GM19025 (cell line): ENCODE measurements around the gene MPPED2.

ENCODE experiments used
- ATAC-seq: cut with Tn5 transposase; IDR thresholded peaks from one replicate; pipeline ENCODE4 v1.9.1; 2021; ENCODE audit warnings: mild to moderate bottlenecking, low read depth, moderate library complexity; ENCODE audit not compliant: unreplicated experiment

Gene MPPED2

DNA sequence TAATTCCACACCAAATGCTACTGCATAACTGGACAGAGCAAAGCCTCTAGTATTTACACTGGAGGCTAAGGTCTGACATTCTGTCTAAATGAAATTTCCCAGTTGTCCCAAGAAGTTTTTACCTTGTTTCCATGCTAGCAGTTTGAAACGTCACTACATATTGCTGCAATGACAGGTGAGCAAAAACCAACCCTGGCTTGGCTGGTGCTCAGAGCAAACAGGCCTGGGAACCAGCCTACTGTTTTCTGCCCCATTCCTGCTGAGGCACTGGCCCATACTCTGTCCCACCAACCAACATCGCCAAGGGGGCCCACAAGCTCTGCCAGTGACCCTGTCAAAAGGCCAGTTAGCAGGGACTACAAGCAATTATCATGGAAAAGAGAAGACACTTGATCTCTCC is 131.1 kb downstream of the MPPED2 start:
- ATAC-seq = no peak

DNA sequence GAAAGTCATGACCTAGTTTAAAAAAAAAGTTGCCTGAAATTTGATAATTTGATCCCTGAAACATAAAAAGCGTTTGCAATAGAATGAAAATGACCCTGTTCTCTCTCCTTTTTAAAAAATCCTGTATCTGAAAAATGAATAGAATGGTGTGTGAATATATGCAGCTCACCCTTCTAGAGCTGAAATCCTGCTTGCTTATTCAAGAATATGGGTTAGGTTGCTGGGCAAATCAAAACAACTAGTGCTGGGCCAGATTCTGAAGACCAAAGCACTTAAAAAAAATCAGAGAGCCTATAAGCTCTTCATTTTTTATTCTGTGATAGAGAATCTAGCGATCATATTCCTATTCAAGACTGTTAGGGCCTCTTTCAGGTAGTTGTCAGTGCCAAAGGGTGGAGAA is 131.6 kb downstream of the MPPED2 start:
- no peak for ATAC-seq

DNA sequence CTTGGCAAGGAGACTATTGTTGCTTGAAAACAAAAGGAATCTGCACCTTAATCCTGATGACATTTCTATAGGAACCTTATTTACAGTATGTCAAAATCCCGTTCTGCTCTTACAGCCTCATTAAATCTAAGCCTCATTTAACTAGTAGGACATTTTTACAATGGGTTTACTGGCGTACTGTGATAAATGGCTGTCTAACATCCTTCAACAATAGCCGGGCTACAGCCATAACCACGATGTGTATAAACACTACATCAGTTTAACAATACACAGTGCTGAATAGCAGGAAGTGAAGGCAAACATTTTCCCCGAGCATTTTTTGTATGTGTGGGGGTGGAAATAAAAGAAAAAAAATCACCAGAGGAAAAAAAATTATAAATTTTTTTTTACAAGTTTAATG is 132.0 kb downstream of the MPPED2 start:
- ATAC-seq = no peak

DNA sequence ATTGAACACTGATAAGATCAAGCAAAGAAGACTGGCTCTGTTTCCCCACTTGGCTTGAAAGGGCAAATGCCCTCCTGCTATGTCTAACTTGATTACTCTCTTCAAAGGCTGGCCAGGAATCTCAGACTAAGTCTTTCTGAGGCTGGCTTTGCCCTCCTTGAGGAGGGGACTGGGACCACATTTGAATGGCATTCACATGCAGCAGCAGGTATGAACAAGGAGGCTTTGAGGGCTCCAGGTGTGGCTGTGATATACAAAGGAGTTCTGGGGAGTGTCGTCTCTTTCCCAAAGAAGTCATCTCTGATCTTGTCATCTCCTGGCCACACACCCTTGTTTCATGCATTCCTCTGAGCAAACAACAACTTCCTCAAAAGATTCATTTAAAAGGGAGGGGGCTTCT is 132.4 kb downstream of the MPPED2 start:
- ATAC-seq = no peak

DNA sequence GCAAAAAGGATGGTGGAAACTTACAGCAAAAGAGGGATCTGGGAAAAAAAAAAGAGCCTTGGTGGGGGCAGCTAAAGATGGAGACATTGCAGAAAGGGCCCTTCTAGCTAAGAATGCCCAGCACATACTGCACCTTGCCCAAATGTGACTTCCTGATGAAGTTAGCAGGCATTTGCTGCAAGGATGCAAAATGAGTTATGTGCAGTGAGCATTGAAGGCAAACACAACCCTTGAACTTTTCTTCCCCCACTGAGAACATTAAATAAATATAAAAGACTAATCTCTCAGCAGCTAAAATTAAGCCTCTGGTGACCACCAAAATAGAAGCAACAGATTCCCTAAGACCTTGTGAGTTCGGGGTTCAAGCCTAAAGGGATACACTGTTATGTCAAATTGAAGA is 133.3 kb downstream of the MPPED2 start:
- ATAC-seq = no peak

DNA sequence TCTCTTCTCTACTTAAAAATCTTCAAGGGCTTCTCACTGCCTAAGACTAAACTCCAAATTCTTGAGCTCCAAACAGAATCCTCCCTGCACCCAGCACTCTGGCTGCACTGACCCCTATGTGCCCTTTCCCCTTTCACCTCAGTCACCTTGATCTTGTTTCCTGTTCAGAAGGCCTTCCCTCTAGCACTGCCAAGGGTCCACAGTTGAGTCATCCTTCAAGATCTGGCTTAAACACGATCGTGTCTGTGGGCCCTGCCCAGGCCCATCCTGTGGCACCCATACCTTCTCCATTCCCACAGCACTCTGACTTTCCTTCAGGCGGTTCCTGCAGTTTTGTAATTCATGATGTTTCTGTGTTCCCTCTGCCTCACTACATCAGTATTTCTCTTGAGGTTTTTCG is 134.0 kb downstream of the MPPED2 start:
- ATAC-seq = no peak

DNA sequence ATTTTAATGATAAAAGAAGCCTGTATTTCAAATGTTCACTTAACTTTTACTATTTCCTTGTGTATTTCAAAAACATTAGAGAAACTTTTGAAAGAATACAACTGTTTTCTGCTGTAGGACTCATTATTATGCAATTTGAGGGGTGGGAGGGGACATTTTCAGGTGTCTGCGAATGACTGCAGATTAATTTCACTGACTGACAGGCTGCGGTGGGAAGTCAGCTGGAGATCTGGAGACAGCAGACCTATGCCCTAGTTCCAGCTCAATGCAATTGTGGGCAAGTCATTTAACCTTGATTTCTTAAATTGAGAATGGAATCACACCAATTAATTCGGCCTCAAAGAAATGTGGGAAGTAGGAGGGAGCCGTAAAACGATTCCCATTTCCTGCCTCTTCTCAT is 134.5 kb downstream of the MPPED2 start:
- no peak for ATAC-seq

DNA sequence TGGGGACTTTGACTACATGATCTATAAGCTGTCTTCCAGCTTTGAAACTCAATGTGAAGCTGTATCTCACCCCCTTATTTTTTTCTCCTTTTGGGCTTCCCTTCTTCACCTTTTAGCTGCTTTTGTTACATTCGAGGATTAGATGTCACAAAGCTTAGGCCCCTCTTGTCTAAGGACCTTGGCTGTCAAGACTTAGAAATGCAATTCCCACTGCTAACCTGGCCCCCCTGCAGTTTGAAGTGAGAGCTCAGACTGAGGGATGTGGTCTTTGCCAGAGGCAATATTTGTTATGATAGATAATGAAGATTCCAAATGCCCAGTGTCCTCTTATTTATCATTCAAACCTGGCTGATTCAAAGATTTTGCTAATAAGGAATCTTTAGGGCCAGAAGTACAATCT is 135.0 kb downstream of the MPPED2 start:
- no peak for ATAC-seq

DNA sequence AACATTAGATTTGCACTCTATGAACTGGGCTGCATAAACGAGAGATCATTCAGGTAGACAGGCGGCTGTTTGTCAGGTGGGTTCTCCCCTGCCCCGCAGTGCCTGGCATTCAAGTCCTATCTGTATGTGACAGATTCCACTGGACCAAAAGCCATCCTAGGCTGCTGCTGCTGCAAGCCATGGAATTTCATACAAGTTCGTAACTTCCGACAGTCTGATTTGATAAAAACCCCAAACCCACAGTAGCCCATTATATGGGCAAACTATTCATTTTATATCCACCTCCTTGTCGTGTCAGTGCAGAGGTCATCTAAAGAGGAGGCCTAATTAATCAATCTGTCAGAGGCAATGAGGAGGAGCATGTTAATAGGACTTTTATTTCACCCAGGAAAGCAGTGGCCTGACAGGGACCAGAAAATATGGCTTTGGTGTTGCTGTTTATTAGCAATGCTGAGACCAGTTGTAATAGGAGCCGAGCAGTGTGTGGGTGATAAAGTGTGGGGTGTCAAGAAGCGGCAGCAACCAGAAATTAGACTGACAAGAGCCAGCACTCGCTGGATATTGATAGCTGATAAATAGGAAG is 139.0 kb downstream of the MPPED2 start:
- no peak for ATAC-seq

DNA sequence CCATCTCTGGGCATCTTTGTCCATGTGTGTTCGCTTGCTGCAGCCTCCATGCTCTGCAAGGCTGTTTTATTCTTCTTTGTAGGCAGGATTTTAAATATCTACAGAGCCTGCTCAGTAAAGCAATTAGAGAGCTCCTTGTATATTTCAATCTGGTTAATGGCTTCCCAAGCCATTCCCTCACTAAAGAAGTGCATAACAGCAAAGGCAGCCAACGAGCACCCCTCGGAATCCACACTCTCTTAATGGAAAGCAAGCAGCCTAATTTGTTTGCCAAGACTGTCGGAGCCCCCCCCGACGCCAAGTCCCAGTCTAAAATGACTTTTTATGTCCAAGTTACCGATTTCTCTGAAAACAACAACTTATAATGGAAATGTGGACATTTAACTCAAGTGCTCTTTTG is 139.6 kb downstream of the MPPED2 start:
- ATAC-seq = no peak

DNA sequence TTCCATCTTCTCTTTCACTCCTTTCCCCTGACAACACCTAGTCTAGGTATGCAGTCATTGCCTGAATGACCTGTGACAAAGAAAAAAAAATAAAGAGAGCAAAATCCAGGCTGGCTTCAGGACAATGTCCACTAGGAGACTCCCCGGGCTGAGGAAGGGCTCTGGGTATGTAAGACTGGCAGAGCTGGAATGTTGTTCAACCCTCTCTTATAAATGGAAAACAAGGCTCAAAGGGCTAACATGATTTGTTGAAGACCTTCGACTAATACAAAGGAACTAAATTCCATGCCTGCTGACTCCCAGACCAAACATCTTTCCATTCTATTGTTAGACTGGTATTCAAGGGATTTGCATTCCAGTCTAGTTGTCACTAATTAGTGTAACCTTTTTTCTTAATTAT is 141.1 kb downstream of the MPPED2 start:
- ATAC-seq = no peak

DNA sequence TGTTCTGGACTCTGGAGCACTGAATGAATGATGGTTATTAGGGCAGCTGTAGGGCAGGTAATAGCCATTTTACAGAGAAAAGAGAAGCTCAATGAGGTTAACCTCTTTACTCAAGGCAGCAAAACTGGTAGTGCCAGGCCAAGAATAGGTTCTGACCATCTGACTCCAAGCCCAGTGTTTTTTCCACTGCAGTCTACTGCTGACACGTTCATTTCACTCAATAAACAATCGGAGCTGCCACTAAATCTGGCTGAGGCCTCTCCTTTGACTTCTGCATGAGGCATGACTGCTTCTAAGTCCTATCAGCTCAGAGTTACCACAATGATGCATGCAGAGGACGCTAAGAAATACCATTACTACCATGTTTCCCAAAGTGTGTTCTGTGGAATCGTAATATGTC is 145.6 kb downstream of the MPPED2 start:
- no peak for ATAC-seq

DNA sequence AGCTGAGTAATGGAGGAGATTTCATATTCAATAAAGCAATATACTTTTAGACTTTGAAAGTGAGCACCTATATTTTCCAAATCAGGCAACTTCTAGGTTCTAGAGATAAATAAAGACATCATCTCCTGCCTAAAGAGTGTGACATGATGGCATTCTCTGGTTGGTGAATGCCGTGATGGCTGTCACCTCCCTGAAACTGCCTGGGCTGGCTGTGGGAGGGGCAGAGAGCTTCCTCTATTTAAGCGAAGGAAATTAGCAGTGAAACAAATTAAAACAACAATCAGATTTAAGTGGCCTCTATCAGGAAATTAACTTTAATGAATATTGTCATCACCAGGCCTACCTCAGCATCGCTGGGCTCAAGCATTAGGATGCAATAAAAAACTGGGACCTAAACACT is 149.4 kb downstream of the MPPED2 start:
- ATAC-seq = no peak

DNA sequence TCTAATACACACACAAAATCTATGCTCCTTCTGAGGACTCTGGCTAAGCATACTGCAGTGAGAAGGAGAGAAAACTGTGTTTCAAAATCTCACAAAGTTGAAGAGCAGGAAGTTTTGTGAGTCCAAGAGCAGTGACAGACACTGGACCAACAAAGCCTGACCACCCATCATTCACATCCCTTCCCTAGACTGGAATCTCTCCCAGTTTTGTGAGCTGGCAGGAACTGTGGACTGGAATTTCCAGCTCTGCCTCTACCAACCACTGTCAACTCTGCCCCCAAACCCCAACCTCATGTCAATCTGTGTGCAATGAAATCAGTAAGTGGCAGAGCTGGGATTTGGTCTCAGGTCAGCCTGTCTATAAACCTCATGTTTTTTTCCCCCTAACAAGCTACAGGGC is 150.7 kb downstream of the MPPED2 start:
- no peak for ATAC-seq

DNA sequence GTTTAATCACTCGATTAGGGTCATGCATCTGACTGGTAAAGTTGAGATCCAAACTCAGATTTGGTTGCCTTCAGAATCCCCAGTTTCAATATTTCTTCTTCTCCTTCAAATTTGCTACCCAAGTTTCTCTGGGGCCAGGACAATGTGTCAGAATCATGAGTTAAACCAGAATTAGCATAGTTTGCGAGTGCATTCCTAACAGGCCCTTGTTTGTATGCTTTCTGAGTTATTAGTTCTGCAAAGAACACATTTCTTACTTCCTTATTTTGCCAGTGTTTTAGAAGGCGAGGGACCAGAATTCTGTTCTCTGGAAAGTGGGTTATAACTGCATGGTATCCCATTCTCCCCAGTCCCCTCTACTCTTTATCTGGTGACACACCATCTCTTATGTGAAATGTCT is 151.3 kb downstream of the MPPED2 start:
- no peak for ATAC-seq

DNA sequence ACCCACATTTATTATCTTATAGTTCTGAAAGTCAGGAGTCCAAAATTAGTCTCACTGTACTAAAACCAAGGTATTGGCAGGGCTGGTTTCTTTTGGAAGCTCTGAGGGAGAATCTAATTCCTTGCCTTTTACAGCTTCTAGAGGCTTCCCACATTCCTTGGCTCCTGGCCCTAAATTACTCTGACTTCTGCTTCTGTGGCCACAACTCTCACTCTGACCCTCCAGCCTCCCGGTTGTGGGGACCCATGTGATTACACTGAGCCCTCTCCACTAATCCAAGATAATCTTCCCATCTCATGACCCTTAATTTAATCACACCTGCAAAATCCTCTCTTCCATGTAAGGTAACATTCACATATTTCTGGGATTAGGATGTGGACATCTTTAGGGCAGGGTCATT is 152.3 kb downstream of the MPPED2 start:
- ATAC-seq = no peak

DNA sequence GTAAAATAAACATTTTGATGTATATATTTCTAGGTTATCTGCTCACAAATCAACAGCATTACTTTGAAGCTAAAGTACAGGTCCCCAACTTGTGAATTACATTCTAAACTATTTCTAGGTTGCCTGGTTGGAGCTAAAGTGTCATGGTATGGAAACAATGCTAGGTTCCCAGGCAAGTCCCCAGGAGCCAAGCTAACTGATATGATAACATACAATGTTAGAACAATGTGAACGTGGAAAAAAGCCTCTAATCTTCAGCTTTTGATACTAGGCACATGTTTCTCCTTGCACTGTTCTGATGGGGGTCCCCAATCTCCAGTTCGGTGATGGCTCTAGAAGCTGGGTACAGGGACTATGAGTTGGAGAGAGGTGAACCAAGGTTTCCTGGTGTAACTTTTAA is 153.4 kb downstream of the MPPED2 start:
- ATAC-seq = no peak

DNA sequence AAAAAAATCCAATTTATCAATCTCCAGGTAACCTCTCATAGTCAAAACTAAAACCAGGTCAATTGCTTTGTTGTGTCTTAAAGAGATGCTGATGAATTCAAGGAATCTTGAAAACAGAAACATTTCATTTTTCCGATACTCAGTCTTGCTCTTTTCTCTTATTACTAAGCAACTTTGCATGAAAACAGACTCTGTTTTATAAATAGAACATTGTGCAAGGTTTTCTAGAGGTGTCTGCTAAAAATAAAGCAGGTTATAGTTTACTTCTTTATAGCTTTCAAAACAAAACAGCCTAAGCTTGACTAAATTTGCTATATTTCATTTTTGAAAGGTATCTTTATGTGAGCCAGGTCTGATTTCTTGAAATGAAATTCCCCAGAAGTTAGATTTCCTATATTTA is 154.0 kb downstream of the MPPED2 start:
- no peak for ATAC-seq

DNA sequence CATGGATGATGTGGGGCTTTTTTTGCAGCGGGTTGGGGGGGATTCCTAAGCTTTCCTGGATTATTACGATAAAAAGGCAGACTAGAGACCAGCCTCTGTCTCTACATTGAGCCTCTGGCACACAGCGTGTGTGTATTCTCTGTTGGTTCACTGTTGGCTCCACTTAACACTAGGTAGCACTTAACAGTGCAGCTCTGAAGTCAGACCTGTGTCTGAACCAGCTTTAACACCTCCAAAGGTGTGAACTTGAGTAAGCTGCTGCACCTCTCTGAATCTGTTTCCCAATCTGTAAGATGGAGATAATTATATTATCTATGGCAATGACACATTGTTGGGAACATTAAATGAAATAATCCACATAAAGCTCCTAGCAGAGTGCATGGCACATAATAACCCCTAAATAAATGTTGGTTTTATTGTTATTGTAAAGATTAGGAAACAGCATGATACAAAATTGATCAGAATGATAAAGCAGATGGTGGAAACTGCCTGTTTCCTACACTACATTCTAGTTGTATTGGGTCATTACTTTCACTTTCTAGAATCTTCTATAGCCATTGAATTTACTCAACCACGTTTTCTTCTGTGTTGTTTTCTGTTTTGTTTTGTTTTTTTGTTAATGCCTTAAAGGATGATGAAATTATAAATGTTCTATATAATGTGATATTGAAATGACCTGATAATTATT is 154.9 kb downstream of the MPPED2 start:
- no peak for ATAC-seq

DNA sequence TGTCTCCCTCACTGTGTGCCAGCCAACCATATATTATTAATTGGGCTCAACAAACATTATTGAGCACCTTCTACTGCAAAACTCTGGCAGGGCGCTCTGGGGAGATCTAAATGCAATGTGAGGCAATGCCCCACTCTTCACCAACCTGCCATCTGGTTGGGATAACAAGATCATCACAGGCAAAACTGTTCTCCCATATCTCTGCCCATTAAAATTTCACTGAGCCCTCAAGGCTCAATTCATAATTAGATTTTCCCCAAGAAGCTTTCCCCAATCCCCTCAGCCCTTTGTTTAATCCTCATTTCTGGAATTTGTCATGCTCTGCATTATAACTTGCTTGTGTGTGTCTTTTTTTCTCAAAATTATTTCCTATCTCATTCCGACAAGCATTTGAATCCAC is 156.6 kb downstream of the MPPED2 start:
- ATAC-seq = no peak

DNA sequence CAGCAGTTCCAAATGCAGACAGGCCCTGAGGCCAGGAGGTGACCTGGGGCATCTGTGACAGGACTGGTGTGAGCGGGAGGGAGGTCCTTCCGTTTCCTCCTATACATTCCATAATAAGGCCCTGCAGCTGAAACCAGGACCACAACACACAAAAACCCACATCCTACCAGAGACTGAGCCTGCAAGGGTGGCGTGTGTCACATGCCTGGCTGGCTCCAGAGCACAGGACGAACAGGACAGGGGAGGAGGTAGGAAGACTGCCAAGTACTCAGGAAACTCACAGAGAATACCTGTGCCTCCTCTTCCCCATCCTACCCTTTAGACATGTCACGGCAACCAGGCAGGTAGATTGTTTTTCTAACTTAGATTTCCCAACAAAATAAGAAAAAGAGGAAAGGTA is 159.4 kb downstream of the MPPED2 start:
- no peak for ATAC-seq

DNA sequence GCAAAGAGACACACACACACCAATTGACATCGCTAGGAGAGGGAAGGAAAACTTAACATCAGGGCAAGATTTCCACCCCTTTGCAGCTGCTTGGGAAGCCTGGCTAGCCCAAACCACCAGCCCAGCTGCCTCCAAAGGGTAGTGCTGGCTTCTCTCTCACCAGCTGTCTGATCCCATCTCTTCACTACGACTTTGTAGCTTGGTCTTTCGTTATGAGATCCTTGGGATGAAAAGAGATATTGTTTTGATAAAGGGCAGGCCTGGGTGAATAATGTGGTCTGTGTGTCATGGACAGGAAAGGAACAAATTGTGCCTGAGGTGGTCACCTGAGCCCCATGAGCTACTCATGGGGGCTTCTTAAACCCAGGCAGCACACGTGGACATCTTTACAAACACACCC is 161.3 kb downstream of the MPPED2 start:
- ATAC-seq = no peak

DNA sequence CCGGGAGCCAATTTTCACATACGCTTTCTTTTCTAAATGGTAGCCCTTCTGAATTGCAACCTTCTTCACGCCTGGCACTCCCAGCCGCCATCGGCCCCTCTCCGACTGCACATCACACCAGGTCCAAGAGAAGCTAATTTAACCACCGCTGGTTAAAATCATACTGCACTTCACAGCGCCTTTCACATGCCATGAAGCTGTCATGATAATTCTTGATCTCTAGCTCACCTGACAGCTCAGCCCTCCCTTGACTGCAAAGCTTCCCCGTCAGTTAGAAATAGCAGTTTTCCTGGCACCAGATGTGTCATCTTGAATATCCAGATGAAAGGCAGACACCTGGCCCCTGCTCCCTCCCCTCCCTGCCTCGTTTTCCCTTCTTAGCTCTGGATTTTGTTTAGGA is 161.8 kb downstream of the MPPED2 start:
- ATAC-seq = no peak
